Esophagus muscularis mucosa (tissue), 4 donors: Measurements from ENCODE around the gene ARHGAP24. TPM values are rescaled to one million over a fixed set of nuclear protein-coding genes. Genes with fewer than 3 reads are reported as not detected.

Experiments
- DNase-seq: peaks from one replicate; pipeline ENCODE4 v3.0.0-alpha.2; 2017; ENCODE audit errors: extremely low spot score
- H3K27ac ChIP-seq, 4 donors: fragments of 200-600 bp; sonication (generic); replicated peaks in 1 of 4; 1 replicate in 3 of 4; 2 replicates in 1 of 4; pipeline ENCODE4 v1.5.1; 2016 to 2019; ENCODE audit warnings: mild to moderate bottlenecking in 1 of 4
- H3K27me3 ChIP-seq, 4 donors: fragments of 200-600 bp; sonication (generic); one replicate each; pipeline versions ENCODE4 v1.5.1 to v1.6.0; 2016 to 2019
- H3K36me3 ChIP-seq, 4 donors: fragments of 200-600 bp; sonication (generic); one replicate each; pipeline ENCODE4 v1.5.1; 2016 to 2019
- H3K4me1 ChIP-seq, 4 donors: fragments of 200-600 bp; sonication (generic); one replicate each; pipeline ENCODE4 v1.5.1; 2016 to 2019
- H3K4me3 ChIP-seq, 4 donors: fragments of 200-600 bp; sonication (generic); 1 replicate in 2 of 4; 2 replicates in 2 of 4; pipeline ENCODE4 v1.5.1; 2016 to 2019; ENCODE audit warnings: mild to moderate bottlenecking in 4 of 4, moderate library complexity in 1 of 4
- H3K9me3 ChIP-seq, 4 donors: fragments of 200-600 bp; sonication (generic); 1 replicate in 3 of 4; 2 replicates in 1 of 4; pipeline ENCODE4 v1.5.1; 2016 to 2019
- EP300 ChIP-seq: sonication (generic); formaldehyde crosslinking; IDR thresholded peaks from one replicate; pipeline ENCODE4 v1.6.1; 2017; ENCODE audit warnings: antibody characterized with exemption
- POLR2A ChIP-seq: fragments of 450-650 bp; IDR thresholded peaks from one replicate; pipeline ENCODE4 v1.6.1; 2017; ENCODE audit warnings: antibody characterized with exemption, moderate library complexity, mild to moderate bottlenecking, low read depth
- POLR2AphosphoS5 ChIP-seq, 2 donors: sonication (generic); formaldehyde crosslinking; IDR thresholded peaks; one replicate each; pipeline ENCODE4 v1.6.1; 2017; ENCODE audit warnings: antibody characterized with exemption in 2 of 2
- WGBS: methylation state at CpG from one replicate; pipeline ENCODE4 v1.1.5; 2018; 5-methylcytosine and 5-hydroxymethylcytosine counted together
- intact Hi-C: fragments of 100-400 bp; cut with DNase I; formaldehyde crosslinking; loops from one replicate; pipeline ENCODE4 v1.15.1; 2023
- total RNA-seq, 4 donors: library from RNA; depleted of rRNA; stranded (reverse); fragments of >200 nt; gene quantifications; one replicate each; pipeline versions ENCODE4 v1.1.0 to v1.2.1, GENCODE V29; 2016
- TF ChIP-seq, protein P1 (sequence below), 3 experiments: fragments of 200-600 bp in 2 of 3; fragments of 450-650 bp in 1 of 3; sonication (generic) in 2 of 3; IDR thresholded peaks; one replicate each; pipeline ENCODE4 v1.5.1; 2017 to 2019; ENCODE audit warnings: antibody characterized with exemption in 3 of 3, mild to moderate bottlenecking in 2 of 3, moderate library complexity in 1 of 3

ARHGAP24 gene
- total RNA-seq, 4 donors from 2014 or later = 17.6 to 30.2 (median 23.6) TPM

- DNase-seq = no peak
- Histone ChIP-seq H3K4me1 (peaks cover 0 to 11% (median 4%) of the 10 kb centered on the region in 4 donors), H3K27me3 (no peaks in the 10 kb centered on the region), H3K4me3 (no peak overlapping the region), H3K9me3 (no peaks in the 10 kb centered on the region), H3K36me3 (no peaks in the 10 kb centered on the region), H3K27ac (no peak overlapping the region)
- TF ChIP-seq POLR2A = no peak
- TF ChIP-seq, protein P1, sequence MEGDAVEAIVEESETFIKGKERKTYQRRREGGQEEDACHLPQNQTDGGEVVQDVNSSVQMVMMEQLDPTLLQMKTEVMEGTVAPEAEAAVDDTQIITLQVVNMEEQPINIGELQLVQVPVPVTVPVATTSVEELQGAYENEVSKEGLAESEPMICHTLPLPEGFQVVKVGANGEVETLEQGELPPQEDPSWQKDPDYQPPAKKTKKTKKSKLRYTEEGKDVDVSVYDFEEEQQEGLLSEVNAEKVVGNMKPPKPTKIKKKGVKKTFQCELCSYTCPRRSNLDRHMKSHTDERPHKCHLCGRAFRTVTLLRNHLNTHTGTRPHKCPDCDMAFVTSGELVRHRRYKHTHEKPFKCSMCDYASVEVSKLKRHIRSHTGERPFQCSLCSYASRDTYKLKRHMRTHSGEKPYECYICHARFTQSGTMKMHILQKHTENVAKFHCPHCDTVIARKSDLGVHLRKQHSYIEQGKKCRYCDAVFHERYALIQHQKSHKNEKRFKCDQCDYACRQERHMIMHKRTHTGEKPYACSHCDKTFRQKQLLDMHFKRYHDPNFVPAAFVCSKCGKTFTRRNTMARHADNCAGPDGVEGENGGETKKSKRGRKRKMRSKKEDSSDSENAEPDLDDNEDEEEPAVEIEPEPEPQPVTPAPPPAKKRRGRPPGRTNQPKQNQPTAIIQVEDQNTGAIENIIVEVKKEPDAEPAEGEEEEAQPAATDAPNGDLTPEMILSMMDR (IDR thresholded peaks at IDR 0.05) = no peak
- no peak for TF ChIP-seq EP300
- TF ChIP-seq POLR2AphosphoS5 (IDR thresholded peaks at IDR 0.05) = no peak
- intact Hi-C loops = no loop called here
- WGBS = 94% methylated on average over 6 of the region's 6 CpGs
Measured at GRCh38 chr4:86007042-86007441, 532.1 kb downstream of the ARHGAP24 start.

DNA sequence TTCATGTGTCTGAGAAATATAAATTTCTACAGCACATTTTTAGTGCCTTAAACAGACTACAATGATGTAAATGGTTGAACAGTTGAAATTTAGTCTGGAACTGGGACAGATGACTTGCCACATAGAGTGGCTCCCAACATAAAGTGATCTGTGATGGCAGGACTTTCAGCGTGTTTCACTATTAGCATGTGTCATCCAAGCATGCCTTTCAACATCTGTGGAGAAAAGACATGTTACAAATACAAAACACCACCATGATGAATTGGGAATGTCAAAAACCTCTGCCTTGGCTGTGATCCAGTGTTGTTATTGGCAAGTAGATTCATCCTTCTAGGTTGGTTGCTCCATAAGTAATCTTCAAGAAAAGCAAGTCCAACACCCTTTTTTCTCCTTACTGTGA is 536.2 kb downstream of the ARHGAP24 start:
- Histone ChIP-seq H3K9me3 (no peaks in the 10 kb centered on the region), H3K27ac (no peak overlapping the region), H3K4me3 (no peak overlapping the region), H3K27me3 (no peaks in the 10 kb centered on the region), H3K4me1 (peaks cover 0 to 11% (median 7%) of the 10 kb centered on the region in 4 donors), H3K36me3 (no peaks in the 10 kb centered on the region)
- no peak for DNase-seq
- WGBS = 27% methylated on average over 1 of the region's 1 CpG
- no peak for TF ChIP-seq EP300
- TF ChIP-seq POLR2AphosphoS5 (IDR thresholded peaks at IDR 0.05) = peak in 1 of 2 donors; percentile 44
- intact Hi-C loops = no loop called here

DNA sequence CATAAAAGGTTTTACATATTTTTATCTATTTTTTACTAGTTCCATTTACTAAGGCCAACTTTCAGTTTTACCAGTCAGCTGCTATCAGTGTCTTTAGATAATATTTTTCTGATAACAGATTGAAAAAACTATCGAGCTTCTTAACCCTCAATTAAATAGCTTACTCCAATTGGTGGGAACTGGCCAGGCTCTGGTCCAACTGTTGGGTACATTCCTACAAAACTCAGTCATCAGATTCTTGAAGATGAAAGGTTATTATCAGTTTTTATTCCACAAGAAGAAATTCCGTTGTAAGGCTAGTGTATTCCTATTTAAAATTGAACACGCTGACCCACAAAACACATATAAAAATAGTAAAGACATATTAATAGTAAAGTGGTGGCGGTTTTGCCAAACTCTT is 538.7 kb downstream of the ARHGAP24 start:
- 73% methylated on average over 4 of the region's 4 CpGs for WGBS
- Histone ChIP-seq H3K27ac (no peak overlapping the region), H3K36me3 (no peaks in the 10 kb centered on the region), H3K27me3 (no peaks in the 10 kb centered on the region), H3K9me3 (no peaks in the 10 kb centered on the region), H3K4me3 (no peak overlapping the region), H3K4me1 (peaks cover 0 to 11% (median 7%) of the 10 kb centered on the region in 4 donors)
- no peak for DNase-seq
- TF ChIP-seq POLR2A (no peak), POLR2AphosphoS5 (IDR thresholded peaks at IDR 0.05) (no peak), EP300 (no peak)
- TF ChIP-seq, protein P1 (IDR thresholded peaks at IDR 0.05) = no peak
- intact Hi-C loops = no loop called here

DNA sequence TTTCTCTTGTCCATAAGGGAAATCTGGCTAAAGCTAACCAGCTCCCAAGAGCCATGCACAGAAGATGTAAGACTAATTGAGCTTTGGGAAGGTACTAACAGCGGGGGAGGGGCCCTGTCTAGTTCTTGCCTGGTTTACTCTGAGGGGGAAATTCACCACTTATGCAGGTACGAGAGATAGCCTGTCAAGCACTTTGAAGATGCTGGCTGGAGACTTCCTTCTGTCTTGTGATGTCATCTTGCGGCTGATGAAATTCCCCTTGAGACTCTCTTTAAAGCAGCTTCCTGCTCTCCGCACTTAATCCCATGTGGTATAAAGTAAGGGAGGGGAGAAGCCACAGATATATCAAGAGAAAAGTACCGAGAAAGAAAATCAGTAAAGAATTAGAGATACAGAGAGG is 539.6 kb downstream of the ARHGAP24 start:
- 92% methylated on average over 5 of the region's 5 CpGs for WGBS
- no peaks in the 10 kb centered on the region for H3K36me3 ChIP-seq
- intact Hi-C loops = no loop called here

DNA sequence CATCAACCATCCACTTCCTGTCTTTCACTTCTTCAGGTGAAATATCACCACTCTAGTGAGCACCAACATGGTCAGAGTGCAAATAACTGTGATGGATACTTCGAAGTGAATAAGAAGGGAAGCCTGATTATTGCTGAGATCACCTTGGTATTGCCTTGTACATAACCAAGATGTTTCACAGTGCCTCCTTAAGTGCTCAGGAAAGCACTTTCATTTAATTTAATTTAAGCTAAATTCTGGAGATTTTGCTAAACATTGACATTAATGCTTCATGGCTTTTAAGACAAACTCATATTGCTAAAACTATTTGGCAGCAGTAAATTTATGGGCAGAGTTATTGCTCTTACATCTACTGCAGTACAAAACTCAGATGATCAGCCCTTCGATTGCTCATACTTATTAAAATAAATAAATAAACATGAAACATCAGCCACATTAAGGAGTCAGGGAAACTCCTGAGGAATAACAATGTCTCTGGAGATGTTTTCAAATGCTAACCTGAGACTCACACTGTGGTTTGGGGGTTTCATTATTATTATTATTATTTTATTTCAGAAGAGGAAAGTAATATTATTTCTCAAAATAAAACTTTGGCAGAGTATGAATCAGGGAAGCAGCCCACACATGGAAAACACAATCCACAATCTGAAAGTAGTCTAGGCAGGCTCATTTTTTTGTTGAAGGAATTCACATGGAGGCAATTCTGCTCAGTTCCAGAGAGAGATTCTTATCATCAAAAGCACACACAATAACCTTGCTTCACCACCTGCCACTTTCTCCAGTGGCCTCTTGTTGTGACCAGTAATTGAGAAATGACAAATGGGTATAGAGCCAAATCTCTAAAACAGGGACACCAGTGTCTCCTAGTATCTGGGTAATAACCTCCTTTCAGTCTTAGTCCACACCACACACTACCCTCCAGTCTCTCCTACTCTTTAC is 540.7 kb downstream of the ARHGAP24 start:
- no peak for DNase-seq
- H3K4me3 ChIP-seq = no peak overlapping the region
- no peaks in the 10 kb centered on the region for H3K27me3 ChIP-seq
- peaks cover 0 to 11% (median 7%) of the 10 kb centered on the region in 4 donors for H3K4me1 ChIP-seq
- TF ChIP-seq POLR2AphosphoS5 (IDR thresholded peaks at IDR 0.05) (no peak), POLR2A (no peak), EP300 (no peak)
- TF ChIP-seq, protein P1 (IDR thresholded peaks at IDR 0.05) = no peak
- no peak overlapping the region for H3K27ac ChIP-seq
- WGBS = 87% methylated on average over 2 of the region's 2 CpGs
- no peaks in the 10 kb centered on the region for H3K9me3 ChIP-seq
- H3K36me3 ChIP-seq = no peaks in the 10 kb centered on the region
- intact Hi-C loops = no loop called here

More for the DNA sequence above, 539.6 kb downstream of the ARHGAP24 start:
- TF ChIP-seq POLR2A (no peak), EP300 (no peak), POLR2AphosphoS5 (IDR thresholded peaks at IDR 0.05) (no peak)
- TF ChIP-seq, protein P1 (IDR thresholded peaks at IDR 0.05) = no peak
- Histone ChIP-seq H3K4me3 (no peak overlapping the region), H3K27me3 (no peaks in the 10 kb centered on the region), H3K4me1 (peaks cover 0 to 11% (median 7%) of the 10 kb centered on the region in 4 donors), H3K27ac (no peak overlapping the region), H3K9me3 (no peaks in the 10 kb centered on the region)
- DNase-seq = no peak
